CD4-positive, CD25-positive, alpha-beta regulatory T cell (primary cell): ENCODE results near the gene YPEL2. TPM values are rescaled to one million over a fixed set of nuclear protein-coding genes. Genes with fewer than 3 reads are reported as not detected.
A peak's percentile ranks its signal among the peaks of the same experiment; 100 is the strongest.

Source experiments
- ATAC-seq, 2 donors: fragments of 150-1000 bp; cut with Tn5 transposase; one replicate each; pipeline ENCODE4 v1.10.0; 2021; ENCODE audit warnings: low read depth in 2 of 2, moderate number of reproducible peaks in 2 of 2, moderate library complexity in 1 of 2
- DNase-seq, 3 donors: peaks; one replicate each; pipeline versions ENCODE4 v3.0.0 to v3.0.0-alpha.2; 2012 to 2022; ENCODE audit warnings: mixed read lengths in 1 of 3
- H3K27ac ChIP-seq: one replicate; pipeline ENCODE4 v1.7.0; 2013; ENCODE audit warnings: mild to moderate bottlenecking, low read length; ENCODE audit not compliant: insufficient read depth, poor library complexity, severe bottlenecking
- H3K27me3 ChIP-seq: one replicate; pipeline ENCODE4 v1.7.0; 2013; ENCODE audit warnings: low read length; ENCODE audit not compliant: control insufficient read depth, insufficient read depth
- H3K36me3 ChIP-seq: one replicate; pipeline ENCODE4 v1.7.0; 2013; ENCODE audit warnings: mild to moderate bottlenecking, low read length, moderate library complexity; ENCODE audit not compliant: control insufficient read depth, insufficient read depth
- H3K4me1 ChIP-seq: 2 replicates; pipeline ENCODE4 v1.7.0; 2013; ENCODE audit warnings: mild to moderate bottlenecking, low read length; ENCODE audit not compliant: insufficient read depth, control insufficient read depth, poor library complexity, severe bottlenecking
- H3K4me3 ChIP-seq: one replicate; pipeline ENCODE4 v1.7.0; 2013; ENCODE audit warnings: low read depth, mild to moderate bottlenecking, low read length, moderate library complexity
- H3K9me3 ChIP-seq, 2 experiments: 1 replicate in 1 of 2; 2 replicates in 1 of 2; pipeline ENCODE4 v1.7.0; 2013; ENCODE audit warnings: low read length in 2 of 2, mild to moderate bottlenecking in 1 of 2, moderate library complexity in 1 of 2; ENCODE audit not compliant: control insufficient read depth in 2 of 2
- H3K27ac Mint-ChIP-seq, 3 donors: one replicate each; pipeline ENCODE4 v1.8.0; 2020 to 2022; ENCODE audit warnings: mild to moderate bottlenecking in 3 of 3, mixed read lengths in 3 of 3, moderate library complexity in 2 of 3
- H3K27me3 Mint-ChIP-seq: one replicate; pipeline ENCODE4 v1.8.0; 2022; ENCODE audit warnings: mild to moderate bottlenecking, mixed read lengths
- H3K36me3 Mint-ChIP-seq: one replicate; pipeline ENCODE4 v1.8.0; 2020; ENCODE audit warnings: mixed read lengths
- H3K4me1 Mint-ChIP-seq, 4 donors: one replicate each; pipeline ENCODE4 v1.8.0; 2020 to 2022; ENCODE audit warnings: mixed read lengths in 4 of 4, mild to moderate bottlenecking in 1 of 4
- H3K4me3 Mint-ChIP-seq, 4 donors: one replicate each; pipeline ENCODE4 v1.8.0; 2020 to 2022; ENCODE audit warnings: mild to moderate bottlenecking in 4 of 4, mixed read lengths in 4 of 4, moderate library complexity in 3 of 4
- H3K9me3 Mint-ChIP-seq, 7 donors: one replicate each; pipeline ENCODE4 v1.8.0; 2020 to 2022; ENCODE audit warnings: mixed read lengths in 7 of 7, mild to moderate bottlenecking in 3 of 7, moderate library complexity in 2 of 7
- polyA plus RNA-seq, 4 donors: library from polyadenylated mRNA; unstranded; fragments of 300-500 nt; fragmentation: Illumina TruSeq; gene quantifications; one replicate each; pipeline ENCODE4 v1.2.3, GENCODE V29; 2021
- total RNA-seq: library from RNA; stranded (reverse); gene quantifications from one replicate; pipeline ENCODE4 v1.2.3, GENCODE V29; 2022

Gene YPEL2
- total and polyA plus RNA-seq, 5 donors from 2014 or later, result 35.7 to 64.3 (median 44.8) TPM

GRCh38 chr17:59428916-59429485 lies 97.5 kb downstream of the YPEL2 start:
- H3K36me3 Mint-ChIP-seq, result peaks cover 5% of the 10 kb centered on the region
- no peak overlapping the region for H3K4me3 Mint-ChIP-seq
- peaks cover 0 to 9% (median 0%) of the 10 kb centered on the region in 7 donors for H3K9me3 Mint-ChIP-seq
- Histone ChIP-seq H3K9me3 (peaks cover 0 to 2% of the 10 kb centered on the region in 2 experiments), H3K27ac (no peak overlapping the region), H3K27me3 (no peaks in the 10 kb centered on the region), H3K4me1 (peaks cover 5% of the 10 kb centered on the region), H3K4me3 (no peak overlapping the region), H3K36me3 (no peaks in the 10 kb centered on the region)
- peak overlapping the region in 1 of 3 donors; percentile 31 for H3K27ac Mint-ChIP-seq
- peaks cover 0 to 9% (median 4%) of the 10 kb centered on the region in 4 donors for H3K4me1 Mint-ChIP-seq
- H3K27me3 Mint-ChIP-seq, result peaks cover 5% of the 10 kb centered on the region
- no peak for DNase-seq
- no peak for ATAC-seq

GRCh38 chr17:59431601-59432000 lies 100.1 kb downstream of the YPEL2 start:
- Mint-ChIP-seq H3K27me3 (peaks cover 11% of the 10 kb centered on the region), H3K9me3 (peaks cover 0 to 9% (median 1%) of the 10 kb centered on the region in 7 donors), H3K27ac (no peak overlapping the region), H3K4me1 (peaks cover 0 to 16% (median 7%) of the 10 kb centered on the region in 4 donors), H3K36me3 (peaks cover 8% of the 10 kb centered on the region), H3K4me3 (no peak overlapping the region)
- no peaks in the 10 kb centered on the region for H3K36me3 ChIP-seq
- no peaks in the 10 kb centered on the region for H3K27me3 ChIP-seq
- no peak overlapping the region for H3K27ac ChIP-seq
- no peak overlapping the region for H3K4me3 ChIP-seq
- ATAC-seq (no peak), DNase-seq (no peak)
- peaks cover 8% of the 10 kb centered on the region for H3K4me1 ChIP-seq
- H3K9me3 ChIP-seq, result peaks cover 0 to 2% of the 10 kb centered on the region in 2 experiments

- peaks cover 11% of the 10 kb centered on the region for H3K27me3 Mint-ChIP-seq
- ATAC-seq, result no peak
- no peaks in the 10 kb centered on the region for H3K27me3 ChIP-seq
- no peak overlapping the region for H3K27ac ChIP-seq
- no peaks in the 10 kb centered on the region for H3K36me3 ChIP-seq
- H3K4me3 ChIP-seq, result no peak overlapping the region
- peaks cover 0 to 2% of the 10 kb centered on the region in 2 experiments for H3K9me3 ChIP-seq
- H3K27ac Mint-ChIP-seq, result no peak overlapping the region
- H3K4me3 Mint-ChIP-seq, result no peak overlapping the region
- H3K9me3 Mint-ChIP-seq, result peaks cover 0 to 9% (median 1%) of the 10 kb centered on the region in 7 donors
- peaks cover 4% of the 10 kb centered on the region for H3K4me1 ChIP-seq
- no peak for DNase-seq
- H3K4me1 Mint-ChIP-seq, result peaks cover 0 to 11% (median 4%) of the 10 kb centered on the region in 4 donors
- peaks cover 8% of the 10 kb centered on the region for H3K36me3 Mint-ChIP-seq
Observed at GRCh38 chr17:59432657-59433056, 101.2 kb downstream of the YPEL2 start.

- no peak overlapping the region for H3K27ac Mint-ChIP-seq
- ATAC-seq, result no peak
- Histone ChIP-seq H3K4me1 (peaks cover 4% of the 10 kb centered on the region), H3K27ac (no peak overlapping the region), H3K9me3 (peaks cover 0 to 2% of the 10 kb centered on the region in 2 experiments), H3K27me3 (no peaks in the 10 kb centered on the region), H3K36me3 (no peaks in the 10 kb centered on the region), H3K4me3 (no peak overlapping the region)
- peak overlapping the region in 1 of 4 donors; percentile 21 for H3K4me3 Mint-ChIP-seq
- H3K9me3 Mint-ChIP-seq, result peaks cover 0 to 9% (median 1%) of the 10 kb centered on the region in 7 donors
- peaks cover 0 to 11% (median 4%) of the 10 kb centered on the region in 4 donors for H3K4me1 Mint-ChIP-seq
- peaks cover 8% of the 10 kb centered on the region for H3K36me3 Mint-ChIP-seq
- peaks cover 11% of the 10 kb centered on the region for H3K27me3 Mint-ChIP-seq
- no peak for DNase-seq
Observed at GRCh38 chr17:59433586-59433985, 102.1 kb downstream of the YPEL2 start.

GRCh38 chr17:59434429-59434828 lies 103.0 kb downstream of the YPEL2 start:
- H3K36me3 Mint-ChIP-seq, result peaks cover 8% of the 10 kb centered on the region
- peaks cover 3 to 13% (median 5%) of the 10 kb centered on the region in 4 donors for H3K4me1 Mint-ChIP-seq
- H3K4me3 ChIP-seq, result no peak overlapping the region
- no peaks in the 10 kb centered on the region for H3K27me3 ChIP-seq
- peaks cover 4% of the 10 kb centered on the region for H3K4me1 ChIP-seq
- H3K36me3 ChIP-seq, result no peaks in the 10 kb centered on the region
- H3K27ac Mint-ChIP-seq, result no peak overlapping the region
- peaks cover 11% of the 10 kb centered on the region for H3K27me3 Mint-ChIP-seq
- no peak overlapping the region for H3K4me3 Mint-ChIP-seq
- peaks cover 0 to 2% of the 10 kb centered on the region in 2 experiments for H3K9me3 ChIP-seq
- H3K9me3 Mint-ChIP-seq, result peaks cover 0 to 9% (median 1%) of the 10 kb centered on the region in 7 donors
- ATAC-seq, result no peak
- no peak overlapping the region for H3K27ac ChIP-seq
- DNase-seq, result no peak

GRCh38 chr17:59435238-59435637 lies 103.8 kb downstream of the YPEL2 start:
- Histone ChIP-seq H3K4me3 (no peak overlapping the region), H3K27me3 (no peaks in the 10 kb centered on the region), H3K9me3 (peaks cover 0 to 2% of the 10 kb centered on the region in 2 experiments), H3K27ac (no peak overlapping the region), H3K4me1 (peaks cover 4% of the 10 kb centered on the region), H3K36me3 (no peaks in the 10 kb centered on the region)
- Mint-ChIP-seq H3K27ac (no peak overlapping the region), H3K9me3 (peaks cover 0 to 9% (median 1%) of the 10 kb centered on the region in 7 donors), H3K4me3 (no peak overlapping the region), H3K4me1 (peaks cover 5 to 19% (median 10%) of the 10 kb centered on the region in 4 donors), H3K27me3 (peaks cover 11% of the 10 kb centered on the region), H3K36me3 (peaks cover 8% of the 10 kb centered on the region)
- DNase-seq, result peak in 1 of 3 donors; percentile 63
- ATAC-seq, result peak in 1 of 2 donors; percentile 11

GRCh38 chr17:59436900-59437299 lies 105.4 kb downstream of the YPEL2 start:
- peaks cover 8% of the 10 kb centered on the region for H3K4me1 ChIP-seq
- H3K27me3 ChIP-seq, result no peaks in the 10 kb centered on the region
- Mint-ChIP-seq H3K36me3 (peaks cover 8% of the 10 kb centered on the region), H3K9me3 (peaks cover 0 to 6% (median 1%) of the 10 kb centered on the region in 7 donors), H3K27me3 (peaks cover 5% of the 10 kb centered on the region), H3K4me1 (peaks cover 11 to 25% (median 17%) of the 10 kb centered on the region in 4 donors), H3K4me3 (no peak overlapping the region), H3K27ac (no peak overlapping the region)
- peaks cover 0 to 2% of the 10 kb centered on the region in 2 experiments for H3K9me3 ChIP-seq
- H3K27ac ChIP-seq, result no peak overlapping the region
- H3K4me3 ChIP-seq, result no peak overlapping the region
- no peaks in the 10 kb centered on the region for H3K36me3 ChIP-seq
- no peak for ATAC-seq
- no peak for DNase-seq
